ENCODE measurements around the gene GAA.

The GAA gene

GRCh38 chr17:80126449-80126715 lies 25.0 kb downstream of the GAA start:
- no peak for DNase-seq
- no peaks in the 10 kb centered on the region for H3K36me3 ChIP-seq
- peaks cover 3% of the 10 kb centered on the region; the same call in 1 of the 2 replicates for H3K4me1 ChIP-seq
- H3K9me3 ChIP-seq: no peaks in the 10 kb centered on the region
- no peak for TF ChIP-seq CTCF (IDR thresholded peaks at IDR 0.05; ENCODE audit: low read depth, low read length)
- H3K27me3 ChIP-seq: no peaks in the 10 kb centered on the region
- no peak overlapping the region for H3K4me3 ChIP-seq (ENCODE audit: low read depth, low read length)

DNA sequence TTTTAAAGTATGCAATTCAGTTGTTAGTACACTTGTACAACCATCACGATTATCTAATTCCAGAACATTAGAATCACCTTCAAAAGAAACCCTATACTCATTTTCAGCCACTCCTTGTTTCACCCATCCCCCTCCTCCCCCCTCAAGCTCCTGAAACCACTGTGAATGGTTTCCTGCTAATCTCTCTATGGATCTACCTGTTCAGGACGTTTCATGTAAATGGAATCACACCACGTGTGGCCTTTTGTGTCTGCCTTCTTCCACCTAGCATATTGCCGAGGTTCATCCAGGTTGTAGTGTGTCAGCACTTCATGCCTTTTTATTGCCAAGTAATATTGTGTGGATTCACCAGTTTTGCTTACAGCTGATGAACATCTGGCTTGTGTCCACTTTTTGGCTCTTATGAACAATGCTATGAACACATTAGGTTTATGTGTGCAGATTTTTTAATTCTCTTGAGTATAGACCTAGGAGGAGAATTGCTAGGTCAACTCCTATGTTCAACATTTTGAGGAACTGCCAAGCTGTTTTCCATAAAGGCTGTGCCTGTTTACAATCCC lies 27.7 kb downstream of the GAA start:
- no peak for DNase-seq
- Histone ChIP-seq H3K36me3 (peaks cover 13% of the 10 kb centered on the region), H3K4me3 (ENCODE audit: low read depth, low read length) (no peak overlapping the region), H3K9me3 (no peaks in the 10 kb centered on the region), H3K27me3 (no peaks in the 10 kb centered on the region), H3K4me1 (peaks cover under 1% of the 10 kb centered on the region; the same call in 1 of the 2 replicates)
- TF ChIP-seq CTCF (IDR thresholded peaks at IDR 0.05; ENCODE audit: low read depth, low read length): no peak

- H3K4me1 ChIP-seq: no peaks in the 10 kb centered on the region
- no peak overlapping the region for H3K4me3 ChIP-seq (ENCODE audit: low read depth, low read length)
- H3K27me3 ChIP-seq: no peaks in the 10 kb centered on the region
- TF ChIP-seq CTCF (IDR thresholded peaks at IDR 0.05; ENCODE audit: low read depth, low read length): no peak
- H3K36me3 ChIP-seq: peaks cover 30% of the 10 kb centered on the region
- no peak for DNase-seq
- H3K9me3 ChIP-seq: no peaks in the 10 kb centered on the region
Observed at GRCh38 chr17:80130992-80131391, 29.6 kb downstream of the GAA start.

DNA sequence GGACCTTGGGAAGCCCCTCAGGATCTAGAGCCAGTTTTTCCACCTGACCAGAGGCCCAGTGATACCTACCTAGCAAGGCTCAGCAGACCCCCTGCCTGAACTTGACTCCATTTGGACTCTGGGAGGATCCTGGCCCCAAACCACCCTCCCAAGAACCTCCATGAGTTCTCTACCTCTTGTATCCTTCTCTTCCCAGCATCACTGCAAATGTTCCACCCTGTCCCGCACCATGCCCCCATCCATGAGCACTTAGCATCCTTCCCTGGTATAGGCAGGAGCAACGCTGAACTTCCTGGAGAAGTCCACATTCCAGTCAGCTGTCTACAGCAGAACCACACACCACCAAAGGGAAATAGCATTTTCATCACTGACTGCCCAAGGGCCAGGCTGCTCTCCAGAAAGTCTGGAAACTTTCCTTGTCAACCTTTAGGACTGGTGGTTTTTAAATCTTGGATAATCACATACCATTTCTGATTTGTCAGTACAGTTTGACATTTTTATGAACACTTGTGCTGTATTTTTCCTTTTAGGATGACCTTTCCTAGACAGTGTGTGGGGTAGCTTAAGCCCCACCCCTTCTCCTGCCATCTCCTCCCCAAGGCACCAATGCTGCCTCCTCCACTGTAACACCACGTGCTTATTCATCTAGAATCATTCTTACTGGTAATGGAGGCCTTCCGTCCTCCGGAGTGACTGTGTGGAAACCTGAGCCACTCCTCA lies 31.7 kb downstream of the GAA start:
- Histone ChIP-seq H3K9me3 (no peaks in the 10 kb centered on the region), H3K36me3 (peaks cover 51% of the 10 kb centered on the region), H3K4me1 (no peaks in the 10 kb centered on the region), H3K4me3 (ENCODE audit: low read depth, low read length) (no peak overlapping the region), H3K27me3 (no peaks in the 10 kb centered on the region)
- TF ChIP-seq CTCF (IDR thresholded peaks at IDR 0.05; ENCODE audit: low read depth, low read length): no peak
- no peak for DNase-seq

- Histone ChIP-seq H3K27me3 (no peaks in the 10 kb centered on the region), H3K4me3 (ENCODE audit: low read depth, low read length) (no peak overlapping the region), H3K9me3 (no peaks in the 10 kb centered on the region), H3K4me1 (no peaks in the 10 kb centered on the region), H3K36me3 (peaks cover 56% of the 10 kb centered on the region)
- TF ChIP-seq CTCF (IDR thresholded peaks at IDR 0.05; ENCODE audit: low read depth, low read length): no peak
- no peak for DNase-seq
Observed at GRCh38 chr17:80133626-80133970, 32.2 kb downstream of the GAA start.

GRCh38 chr17:80137131-80137530 lies 35.8 kb downstream of the GAA start:
- Histone ChIP-seq H3K27me3 (no peaks in the 10 kb centered on the region), H3K9me3 (no peaks in the 10 kb centered on the region), H3K36me3 (peaks cover 92% of the 10 kb centered on the region), H3K4me3 (ENCODE audit: low read depth, low read length) (no peak overlapping the region), H3K4me1 (no peaks in the 10 kb centered on the region)
- no peak for TF ChIP-seq CTCF (IDR thresholded peaks at IDR 0.05; ENCODE audit: low read depth, low read length)
- no peak for DNase-seq

Data from BE2C (cell line).